ENCODE measurements around the gene WDFY4.

WDFY4 gene

GRCh38 chr10:48772059-48772458, 87.4 kb downstream of the WDFY4 start:
- DNase-seq (ENCODE audit: low read depth, low spot score): no peak

- no peak for DNase-seq (ENCODE audit: low read depth, low spot score)
Measured at GRCh38 chr10:48773580-48773979, 88.9 kb downstream of the WDFY4 start.

GRCh38 chr10:48774416-48775205, 89.9 kb downstream of the WDFY4 start:
- no peak for DNase-seq (ENCODE audit: low read depth, low spot score)

GRCh38 chr10:48775206-48775517, 90.5 kb downstream of the WDFY4 start:
- DNase-seq (ENCODE audit: low read depth, low spot score): no peak

GRCh38 chr10:48776005-48776522, 91.4 kb downstream of the WDFY4 start:
- no peak for DNase-seq (ENCODE audit: low read depth, low spot score)

GRCh38 chr10:48776528-48776927, 91.9 kb downstream of the WDFY4 start:
- no peak for DNase-seq (ENCODE audit: low read depth, low spot score)

GRCh38 chr10:48777110-48777509, 92.4 kb downstream of the WDFY4 start:
- no peak for DNase-seq (ENCODE audit: low read depth, low spot score)

GRCh38 chr10:48778193-48778857, 93.7 kb downstream of the WDFY4 start:
- DNase-seq (ENCODE audit: low read depth, low spot score): no peak

- DNase-seq (ENCODE audit: low read depth, low spot score): no peak
Measured at GRCh38 chr10:48779077-48779476, 94.4 kb downstream of the WDFY4 start.

- DNase-seq (ENCODE audit: low read depth, low spot score): no peak
Measured at GRCh38 chr10:48779546-48780152, 95.0 kb downstream of the WDFY4 start.

GRCh38 chr10:48780341-48780740, 95.7 kb downstream of the WDFY4 start:
- no peak for DNase-seq (ENCODE audit: low read depth, low spot score)

- DNase-seq (ENCODE audit: low read depth, low spot score): no peak
Measured at GRCh38 chr10:48782386-48782785, 97.7 kb downstream of the WDFY4 start.

- no peak for DNase-seq (ENCODE audit: low read depth, low spot score)
Measured at GRCh38 chr10:48784031-48784430, 99.4 kb downstream of the WDFY4 start.

- no peak for DNase-seq (ENCODE audit: low read depth, low spot score)
Measured at GRCh38 chr10:48785796-48786195, 101.1 kb downstream of the WDFY4 start.

- DNase-seq (ENCODE audit: low read depth, low spot score): no peak
Measured at GRCh38 chr10:48786606-48787282, 102.1 kb downstream of the WDFY4 start.

- DNase-seq (ENCODE audit: low read depth, low spot score): no peak
Measured at GRCh38 chr10:48788554-48788953, 103.9 kb downstream of the WDFY4 start.

- DNase-seq (ENCODE audit: low read depth, low spot score): no peak
Measured at GRCh38 chr10:48789486-48790456, 105.1 kb downstream of the WDFY4 start.

- no peak for DNase-seq (ENCODE audit: low read depth, low spot score)
Measured at GRCh38 chr10:48790457-48791044, 105.9 kb downstream of the WDFY4 start.

GRCh38 chr10:48791267-48791928, 106.7 kb downstream of the WDFY4 start:
- DNase-seq (ENCODE audit: low read depth, low spot score): no peak

GRCh38 chr10:48792121-48792520, 107.4 kb downstream of the WDFY4 start:
- no peak for DNase-seq (ENCODE audit: low read depth, low spot score)

Data from iPS DF 19.7 (cell line).